ENCODE data around the gene AGPS. TPM values are rescaled to one million over a fixed set of nuclear protein-coding genes. Genes with fewer than 3 reads are reported as not detected.

Gene AGPS
- 10 to 100 TPM; 23.1 to 38.8 (median 24.7) TPM for total RNA-seq

- WGBS, 2 donors = 1 to 4% methylated on average over 11 to 24 of the region's 83 CpGs
- Histone ChIP-seq H3K4me3 (replicated peaks in 1 of 3) (peak within 1 kb of the TSS; percentile 68 to 87 (median 86)), H3K36me3 (no peaks in the 10 kb centered on the region), H3K27ac (peak within 1 kb of the TSS in 2 of 3 donors; percentile 51 to 80), H3K4me1 (peaks cover 10 to 13% of the 10 kb centered on the region in 2 donors), H3K9me3 (no peaks in the 10 kb centered on the region), H3K27me3 (no peaks in the 10 kb centered on the region)
- peak; percentile 80 to 83 for DNase-seq
- peak in 1 of 2 donors; percentile 60 for TF ChIP-seq POLR2A (IDR thresholded peaks at IDR 0.05)
- TF ChIP-seq, protein P1, sequence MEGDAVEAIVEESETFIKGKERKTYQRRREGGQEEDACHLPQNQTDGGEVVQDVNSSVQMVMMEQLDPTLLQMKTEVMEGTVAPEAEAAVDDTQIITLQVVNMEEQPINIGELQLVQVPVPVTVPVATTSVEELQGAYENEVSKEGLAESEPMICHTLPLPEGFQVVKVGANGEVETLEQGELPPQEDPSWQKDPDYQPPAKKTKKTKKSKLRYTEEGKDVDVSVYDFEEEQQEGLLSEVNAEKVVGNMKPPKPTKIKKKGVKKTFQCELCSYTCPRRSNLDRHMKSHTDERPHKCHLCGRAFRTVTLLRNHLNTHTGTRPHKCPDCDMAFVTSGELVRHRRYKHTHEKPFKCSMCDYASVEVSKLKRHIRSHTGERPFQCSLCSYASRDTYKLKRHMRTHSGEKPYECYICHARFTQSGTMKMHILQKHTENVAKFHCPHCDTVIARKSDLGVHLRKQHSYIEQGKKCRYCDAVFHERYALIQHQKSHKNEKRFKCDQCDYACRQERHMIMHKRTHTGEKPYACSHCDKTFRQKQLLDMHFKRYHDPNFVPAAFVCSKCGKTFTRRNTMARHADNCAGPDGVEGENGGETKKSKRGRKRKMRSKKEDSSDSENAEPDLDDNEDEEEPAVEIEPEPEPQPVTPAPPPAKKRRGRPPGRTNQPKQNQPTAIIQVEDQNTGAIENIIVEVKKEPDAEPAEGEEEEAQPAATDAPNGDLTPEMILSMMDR (IDR thresholded peaks at IDR 0.05) = peak in 2 of 6 experiments; percentile 11 to 34
- intact Hi-C loops (cut with DNase I) = no loop called here
Observed at GRCh38 chr2:177392373-177393202, at the start of gene AGPS. TSS of gene AGPS (plus strand) at chr2:177392773. CDS start at chr2:177392790, 17 bp downstream.

GRCh38 chr2:177343773-177344172 lies 48.8 kb upstream of the AGPS start:
- no peak overlapping the region for H3K27ac ChIP-seq
- no peak for DNase-seq
- H3K36me3 ChIP-seq = no peaks in the 10 kb centered on the region
- H3K4me3 ChIP-seq (replicated peaks in 1 of 3) = no peak overlapping the region
- no peaks in the 10 kb centered on the region for H3K27me3 ChIP-seq
- intact Hi-C loops (cut with DNase I) = loop anchor here (10.0 kb wide), 1 partner anchor 61 kb away; no protein-coding TSS in a partner anchor
- WGBS, 2 donors = 92 to 95% methylated on average over 8 of the region's 8 CpGs
- peaks cover 0 to 7% of the 10 kb centered on the region in 2 donors for H3K4me1 ChIP-seq
- no peak for TF ChIP-seq POLR2A (IDR thresholded peaks at IDR 0.05)
- TF ChIP-seq, protein P1 (IDR thresholded peaks at IDR 0.05) = no peak
- H3K9me3 ChIP-seq = no peaks in the 10 kb centered on the region

DNA sequence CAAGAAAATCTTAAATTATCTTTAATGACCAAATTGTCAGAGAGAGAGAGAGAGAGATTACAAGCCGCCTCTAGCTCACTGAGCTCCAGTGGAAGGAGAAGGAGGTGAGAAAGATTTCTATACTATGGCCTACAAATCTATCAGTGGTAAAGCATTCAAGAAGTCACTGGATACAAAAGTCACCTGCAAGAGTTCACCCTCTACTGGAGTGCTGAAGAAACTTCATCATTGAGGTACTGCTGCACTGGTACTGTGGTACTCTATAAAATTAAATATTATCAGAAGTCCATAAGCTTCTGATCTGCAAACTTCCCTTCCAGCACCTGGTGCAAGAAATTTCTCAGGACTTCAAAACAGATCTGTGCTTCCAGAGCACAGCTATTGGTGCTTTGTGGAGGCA lies 48.3 kb upstream of the AGPS start:
- no peak overlapping the region for H3K27ac ChIP-seq
- 100% methylated on average over 1 of the region's 1 CpG for WGBS, 2 donors
- H3K4me3 ChIP-seq (replicated peaks in 1 of 3) = no peak overlapping the region
- H3K36me3 ChIP-seq = no peaks in the 10 kb centered on the region
- intact Hi-C loops (cut with DNase I) = loop anchor here (10.0 kb wide), 1 partner anchor 60 kb away; no protein-coding TSS in a partner anchor
- DNase-seq = no peak
- H3K9me3 ChIP-seq = no peaks in the 10 kb centered on the region
- no peaks in the 10 kb centered on the region for H3K27me3 ChIP-seq
- peaks cover 0 to 10% of the 10 kb centered on the region in 2 donors for H3K4me1 ChIP-seq
- no peak for TF ChIP-seq POLR2A (IDR thresholded peaks at IDR 0.05)
- TF ChIP-seq, protein P1 (IDR thresholded peaks at IDR 0.05) = no peak

DNA sequence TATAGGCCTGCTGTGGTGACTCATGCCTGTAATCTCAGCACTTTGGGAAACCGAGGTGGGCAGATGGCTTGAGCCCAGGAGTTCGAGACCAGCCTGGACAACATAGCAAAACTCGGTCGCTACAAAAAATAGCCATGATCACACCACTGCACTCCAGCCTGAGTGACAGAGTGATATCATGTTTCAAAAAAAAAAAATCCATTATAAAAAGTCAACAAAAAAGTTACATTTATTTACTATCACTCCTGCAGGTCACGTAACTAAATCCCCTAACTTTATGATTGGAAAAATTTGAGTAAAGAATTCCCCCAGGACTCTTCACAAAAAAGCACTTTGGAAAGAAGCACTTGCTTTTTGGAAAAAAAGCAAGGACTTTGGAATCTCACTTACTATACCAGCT lies 46.4 kb upstream of the AGPS start:
- H3K4me3 ChIP-seq (replicated peaks in 1 of 3) = no peak overlapping the region
- no peak for DNase-seq
- no peaks in the 10 kb centered on the region for H3K9me3 ChIP-seq
- no peak overlapping the region for H3K27ac ChIP-seq
- H3K4me1 ChIP-seq = peaks cover 0 to 10% of the 10 kb centered on the region in 2 donors
- intact Hi-C loops (cut with DNase I) = loop anchor here (10.0 kb wide), 1 partner anchor 59 kb away; no protein-coding TSS in a partner anchor
- WGBS, 2 donors = 87 to 93% methylated on average over 5 of the region's 5 CpGs
- no peaks in the 10 kb centered on the region for H3K36me3 ChIP-seq
- TF ChIP-seq POLR2A (IDR thresholded peaks at IDR 0.05) = no peak
- TF ChIP-seq, protein P1 (IDR thresholded peaks at IDR 0.05) = no peak
- no peaks in the 10 kb centered on the region for H3K27me3 ChIP-seq

DNA sequence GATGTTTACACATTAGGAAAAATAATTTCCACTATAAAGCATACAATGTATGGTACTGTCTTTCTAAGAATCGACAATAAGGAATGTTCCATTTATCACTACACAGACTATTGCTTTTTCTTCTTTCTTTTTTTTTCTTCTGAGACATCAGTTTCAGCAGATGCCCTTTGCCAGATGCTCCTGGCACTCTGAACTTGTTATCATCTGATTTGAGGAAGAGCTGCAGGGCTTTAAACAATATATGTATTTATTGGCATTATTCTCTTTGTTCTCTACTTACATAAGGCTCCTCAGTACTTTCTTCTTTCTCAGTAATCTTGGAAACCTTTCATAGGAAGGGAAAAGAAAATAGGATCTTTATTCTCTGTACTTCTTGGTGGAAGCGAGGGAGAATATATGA lies 45.0 kb upstream of the AGPS start:
- intact Hi-C loops (cut with DNase I) = loop anchor here (10.0 kb wide), 1 partner anchor 57 kb away; no protein-coding TSS in a partner anchor
- TF ChIP-seq, protein P1 (IDR thresholded peaks at IDR 0.05) = no peak
- TF ChIP-seq POLR2A (IDR thresholded peaks at IDR 0.05) = no peak
- 94 to 95% methylated on average over 2 of the region's 2 CpGs for WGBS, 2 donors
- Histone ChIP-seq H3K9me3 (no peaks in the 10 kb centered on the region), H3K4me3 (replicated peaks in 1 of 3) (no peak overlapping the region), H3K4me1 (peaks cover 0 to 10% of the 10 kb centered on the region in 2 donors), H3K36me3 (no peaks in the 10 kb centered on the region), H3K27me3 (no peaks in the 10 kb centered on the region), H3K27ac (no peak overlapping the region)
- no peak for DNase-seq
